Endothelial cell of umbilical vein (primary cell): ENCODE measurements around the gene MAGI3.
"Not testable (repeated sequence)": the region's sequence is repeated elsewhere in the genome, so short reads cannot be mapped to it uniquely, and the experiment has no call there.

ENCODE experiments used
- EZH2 ChIP-seq: IDR thresholded peaks from 2 replicates; pipeline ENCODE4 v1.6.1; 2012; ENCODE audit warnings: borderline replicate concordance, low read depth, mild to moderate bottlenecking, moderate library complexity, low read length, inconsistent platforms; ENCODE audit not compliant: severe bottlenecking
- FOS ChIP-seq: IDR thresholded peaks from 2 replicates; pipeline ENCODE4 v1.6.1; 2011; ENCODE audit warnings: mild to moderate bottlenecking, low read length, moderate library complexity, borderline replicate concordance; ENCODE audit not compliant: insufficient read depth
- GATA2 ChIP-seq: IDR thresholded peaks from 2 replicates; pipeline ENCODE4 v1.7.0; 2011; ENCODE audit warnings: low read depth, mild to moderate bottlenecking, moderate library complexity, mixed read lengths, low read length; ENCODE audit not compliant: insufficient read length, insufficient read depth
- JUN ChIP-seq: IDR thresholded peaks from 2 replicates; pipeline ENCODE4 v1.6.1; 2011; ENCODE audit warnings: borderline replicate concordance, low read depth; ENCODE audit not compliant: insufficient read length, insufficient read depth
- MYC ChIP-seq: IDR thresholded peaks from one replicate; pipeline ENCODE4 v1.6.1; 2011; ENCODE audit warnings: mild to moderate bottlenecking, low read depth, low read length
- POLR2A ChIP-seq: IDR thresholded peaks from 2 replicates; pipeline ENCODE4 v1.6.1; 2012; ENCODE audit warnings: low read depth, mild to moderate bottlenecking, control low read depth, low read length
- POLR2AphosphoS5 ChIP-seq: IDR thresholded peaks from 2 replicates; pipeline ENCODE4 v1.6.1; 2012; ENCODE audit warnings: low read depth, mild to moderate bottlenecking, control low read depth, low read length, moderate library complexity; ENCODE audit not compliant: insufficient read depth
- TF ChIP-seq, protein P1 (sequence below), 2 donors: IDR thresholded peaks; 1 replicate in 1 of 2; 2 replicates in 1 of 2; pipeline ENCODE4 v1.5.1; 2011; ENCODE audit warnings: low read length in 2 of 2, mild to moderate bottlenecking in 2 of 2, moderate library complexity in 2 of 2, control low read depth in 1 of 2, inconsistent platforms in 1 of 2, low read depth in 1 of 2; ENCODE audit not compliant: insufficient read depth in 1 of 2; ENCODE audit errors: extremely low read depth in 1 of 2
- TF ChIP-seq, protein P2 (sequence below): IDR thresholded peaks from 2 replicates; pipeline ENCODE4 v1.6.1; 2011; ENCODE audit not compliant: insufficient read depth, insufficient read length

DNA sequence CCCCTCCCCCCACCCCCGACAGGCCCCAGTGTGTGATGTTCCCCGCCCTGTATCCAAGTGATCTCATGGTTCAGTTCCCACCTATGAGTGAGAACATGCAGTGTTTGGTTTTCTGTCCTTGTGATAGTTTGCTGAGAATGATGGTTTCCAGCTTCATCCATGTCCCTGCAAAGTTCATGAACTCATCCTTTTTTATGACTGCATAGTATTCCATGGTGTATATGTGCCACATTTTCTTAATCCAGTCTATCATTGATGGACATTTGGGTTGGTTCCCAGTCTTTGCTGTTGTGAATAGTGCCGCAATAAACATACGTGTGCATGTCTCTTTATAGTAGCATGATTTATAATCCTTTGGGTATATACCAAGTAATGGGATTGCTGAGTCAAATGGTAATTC is 21.7 kb downstream of the MAGI3 start:
- TF ChIP-seq, protein P1, sequence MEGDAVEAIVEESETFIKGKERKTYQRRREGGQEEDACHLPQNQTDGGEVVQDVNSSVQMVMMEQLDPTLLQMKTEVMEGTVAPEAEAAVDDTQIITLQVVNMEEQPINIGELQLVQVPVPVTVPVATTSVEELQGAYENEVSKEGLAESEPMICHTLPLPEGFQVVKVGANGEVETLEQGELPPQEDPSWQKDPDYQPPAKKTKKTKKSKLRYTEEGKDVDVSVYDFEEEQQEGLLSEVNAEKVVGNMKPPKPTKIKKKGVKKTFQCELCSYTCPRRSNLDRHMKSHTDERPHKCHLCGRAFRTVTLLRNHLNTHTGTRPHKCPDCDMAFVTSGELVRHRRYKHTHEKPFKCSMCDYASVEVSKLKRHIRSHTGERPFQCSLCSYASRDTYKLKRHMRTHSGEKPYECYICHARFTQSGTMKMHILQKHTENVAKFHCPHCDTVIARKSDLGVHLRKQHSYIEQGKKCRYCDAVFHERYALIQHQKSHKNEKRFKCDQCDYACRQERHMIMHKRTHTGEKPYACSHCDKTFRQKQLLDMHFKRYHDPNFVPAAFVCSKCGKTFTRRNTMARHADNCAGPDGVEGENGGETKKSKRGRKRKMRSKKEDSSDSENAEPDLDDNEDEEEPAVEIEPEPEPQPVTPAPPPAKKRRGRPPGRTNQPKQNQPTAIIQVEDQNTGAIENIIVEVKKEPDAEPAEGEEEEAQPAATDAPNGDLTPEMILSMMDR (IDR thresholded peaks at IDR 0.05; ENCODE audit: extremely low read depth in 1 of 2, insufficient read depth in 1 of 2, low read depth in 1 of 2, low read length in 2 of 2): not testable (repeated sequence)
- not testable (repeated sequence) for TF ChIP-seq POLR2A, EZH2, JUN, GATA2, POLR2AphosphoS5, MYC, FOS
- TF ChIP-seq, protein P2, sequence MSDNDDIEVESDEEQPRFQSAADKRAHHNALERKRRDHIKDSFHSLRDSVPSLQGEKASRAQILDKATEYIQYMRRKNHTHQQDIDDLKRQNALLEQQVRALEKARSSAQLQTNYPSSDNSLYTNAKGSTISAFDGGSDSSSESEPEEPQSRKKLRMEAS: not testable (repeated sequence)
